Measurements from ENCODE around the gene CRYL1. TPM values are rescaled to one million over a fixed set of nuclear protein-coding genes. Genes with fewer than 3 reads are reported as not detected.

The CRYL1 gene
- total and polyA plus RNA-seq, 2 experiments from 2014 or later: 41.6 to 43.6 TPM

DNA sequence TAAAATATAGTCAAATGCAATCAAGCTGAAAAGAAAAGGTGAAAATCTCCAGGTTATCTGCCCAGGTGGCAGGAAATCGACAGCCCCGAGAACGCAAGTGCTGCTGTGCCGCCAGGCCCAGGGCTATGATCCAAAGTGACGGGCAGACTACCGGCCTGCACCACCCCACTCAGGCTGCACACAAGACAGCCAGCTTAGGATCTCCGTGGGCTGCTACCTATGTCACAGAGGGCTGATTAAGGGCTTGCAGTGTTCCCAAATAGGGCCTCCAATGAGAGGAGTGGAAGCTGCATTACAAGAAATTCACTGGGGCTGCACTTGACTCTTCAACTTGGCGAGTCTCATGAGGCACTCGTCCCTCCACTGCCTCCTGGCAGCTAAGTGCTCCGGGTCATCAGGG is 121.8 kb downstream of the CRYL1 start:
- H3K27ac ChIP-seq: no peak overlapping the region
- H3K4me3 ChIP-seq: no peak overlapping the region
- H3K27me3 ChIP-seq: no peaks in the 10 kb centered on the region
- H3K36me3 ChIP-seq: no peaks in the 10 kb centered on the region
- H3K4me1 ChIP-seq (ENCODE audit: low read depth): peaks cover 6% of the 10 kb centered on the region
- no peaks in the 10 kb centered on the region for H3K9me3 ChIP-seq (ENCODE audit: low read depth)
- TF ChIP-seq CTCF (IDR thresholded peaks at IDR 0.05; ENCODE audit: low read depth, low read length): no peak
- no peak for DNase-seq (ENCODE audit: low read depth in 1 of 2, low spot score in 1 of 2)

DNA sequence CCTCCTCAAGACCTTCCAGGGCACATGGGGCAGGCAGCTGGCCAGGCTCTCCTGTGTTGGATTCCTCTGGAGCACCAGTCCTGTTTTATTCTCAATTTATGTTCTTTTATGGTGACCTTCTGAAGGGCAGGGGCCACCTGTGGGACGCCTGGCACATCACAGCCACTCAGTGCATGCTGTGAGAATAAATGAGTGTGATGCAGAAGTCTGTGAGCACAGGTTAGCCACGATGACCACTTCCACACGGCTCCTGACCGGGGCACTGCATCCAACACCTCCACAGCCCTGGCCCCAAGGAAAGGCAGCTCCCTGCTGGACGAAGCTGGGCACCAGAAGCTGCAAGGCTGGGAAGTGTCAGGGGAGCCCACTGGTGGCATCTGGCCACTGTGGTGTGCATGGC is 122.8 kb downstream of the CRYL1 start:
- Histone ChIP-seq H3K9me3 (ENCODE audit: low read depth) (no peaks in the 10 kb centered on the region), H3K36me3 (no peaks in the 10 kb centered on the region), H3K27me3 (no peaks in the 10 kb centered on the region), H3K4me1 (ENCODE audit: low read depth) (peaks cover 6% of the 10 kb centered on the region), H3K27ac (no peak overlapping the region), H3K4me3 (no peak overlapping the region)
- no peak for TF ChIP-seq CTCF (IDR thresholded peaks at IDR 0.05; ENCODE audit: low read depth, low read length)
- no peak for DNase-seq (ENCODE audit: low read depth in 1 of 2, low spot score in 1 of 2)

DNA sequence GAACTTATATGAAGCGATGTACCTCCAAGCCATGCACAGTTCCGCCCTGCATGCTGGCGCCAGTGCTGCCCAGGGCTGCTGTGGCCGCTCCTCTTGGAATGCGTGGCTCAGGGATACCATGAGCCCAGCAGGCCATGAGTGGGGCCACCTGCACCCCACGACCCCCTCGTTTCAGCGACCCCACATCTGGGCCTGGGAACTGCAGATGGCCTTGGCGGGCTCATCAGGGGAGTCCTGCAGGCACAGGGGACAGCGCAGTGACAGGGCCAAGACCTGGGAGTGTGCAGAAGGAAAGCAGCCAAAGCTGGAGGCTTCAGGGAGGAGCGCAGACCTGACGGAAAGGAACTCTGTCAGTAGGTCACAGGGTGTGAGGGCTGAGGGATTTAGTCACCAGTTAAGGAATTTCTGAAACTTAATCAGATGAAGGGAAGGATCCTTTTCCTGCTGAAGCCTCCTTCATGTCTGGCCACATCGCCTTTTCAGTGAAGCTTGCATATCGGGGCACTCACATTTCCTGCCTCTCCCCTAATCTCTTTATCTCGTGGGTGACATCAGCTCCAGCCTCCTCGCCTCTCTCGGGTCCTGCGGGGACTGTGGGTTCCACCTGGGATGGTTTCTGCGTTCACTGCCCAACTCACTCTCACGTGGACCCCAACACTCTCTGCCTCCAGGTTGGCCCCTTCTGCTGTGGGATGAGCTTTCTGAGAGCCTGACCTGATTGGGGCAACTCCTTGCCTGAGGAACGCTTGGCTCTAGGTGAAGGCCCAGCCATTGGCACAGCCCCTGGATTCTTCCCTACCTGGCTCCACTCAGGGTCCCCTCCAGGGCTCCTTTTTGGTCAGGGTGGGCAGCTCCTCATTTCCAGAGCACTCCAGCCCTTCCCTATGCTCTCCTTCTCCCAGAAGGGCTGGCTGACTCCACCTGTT is 123.5 kb downstream of the CRYL1 start:
- Histone ChIP-seq H3K36me3 (no peaks in the 10 kb centered on the region), H3K9me3 (ENCODE audit: low read depth) (no peaks in the 10 kb centered on the region), H3K27me3 (no peaks in the 10 kb centered on the region), H3K4me3 (no peak overlapping the region), H3K4me1 (ENCODE audit: low read depth) (peaks cover 6% of the 10 kb centered on the region), H3K27ac (no peak overlapping the region)
- DNase-seq (ENCODE audit: low read depth in 1 of 2, low spot score in 1 of 2): peak in 1 of 2 donors; percentile 50
- no peak for TF ChIP-seq CTCF (IDR thresholded peaks at IDR 0.05; ENCODE audit: low read depth, low read length)

DNA sequence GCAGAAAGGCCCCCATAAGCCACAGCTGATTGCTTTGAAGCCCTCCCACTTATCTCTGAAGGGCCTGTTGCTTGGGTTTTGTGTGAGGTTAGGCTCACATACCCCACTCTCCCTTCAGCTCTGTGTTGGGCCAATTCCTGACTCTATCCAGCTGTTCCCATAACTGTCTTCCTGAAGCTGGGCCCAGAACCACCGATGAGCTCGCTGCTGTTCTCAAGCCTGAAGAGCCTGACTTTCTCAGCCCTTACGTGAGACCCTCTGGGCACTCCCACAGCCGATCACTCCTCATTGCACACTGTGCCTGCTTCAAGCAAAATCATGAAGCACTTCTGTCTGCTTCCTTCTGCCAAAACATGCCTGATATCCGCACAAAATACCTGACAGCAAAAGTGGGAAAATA is 124.1 kb downstream of the CRYL1 start:
- Histone ChIP-seq H3K27me3 (no peaks in the 10 kb centered on the region), H3K36me3 (no peaks in the 10 kb centered on the region), H3K27ac (no peak overlapping the region), H3K4me1 (ENCODE audit: low read depth) (peaks cover 6% of the 10 kb centered on the region), H3K4me3 (no peak overlapping the region), H3K9me3 (ENCODE audit: low read depth) (no peaks in the 10 kb centered on the region)
- peak in 1 of 2 donors; percentile 35 for DNase-seq (ENCODE audit: low read depth in 1 of 2, low spot score in 1 of 2)
- TF ChIP-seq CTCF (IDR thresholded peaks at IDR 0.05; ENCODE audit: low read depth, low read length): no peak

DNA sequence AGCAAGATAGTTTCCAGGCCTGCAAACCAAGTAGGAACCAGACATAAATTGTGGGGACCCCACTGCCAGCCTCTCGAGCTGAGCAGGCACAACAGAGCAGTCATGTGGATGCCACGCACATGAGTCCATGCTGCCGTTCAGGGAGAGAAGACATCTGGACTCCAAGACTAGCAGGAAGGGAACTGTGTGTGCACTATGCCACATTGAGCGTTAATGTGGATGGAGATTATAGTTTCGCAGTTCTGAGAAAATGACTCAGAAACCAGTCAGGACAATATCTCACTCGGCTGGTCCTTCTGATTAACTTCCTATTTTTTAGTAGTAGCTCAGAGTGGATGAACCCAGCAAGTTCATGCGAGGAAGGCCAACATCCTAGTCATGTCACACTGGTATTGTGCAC is 124.9 kb downstream of the CRYL1 start:
- Histone ChIP-seq H3K36me3 (no peaks in the 10 kb centered on the region), H3K27me3 (no peaks in the 10 kb centered on the region), H3K4me1 (ENCODE audit: low read depth) (peaks cover 6% of the 10 kb centered on the region), H3K9me3 (ENCODE audit: low read depth) (no peaks in the 10 kb centered on the region), H3K4me3 (no peak overlapping the region), H3K27ac (no peak overlapping the region)
- peak in 1 of 2 donors; percentile 42 for DNase-seq (ENCODE audit: low read depth in 1 of 2, low spot score in 1 of 2)
- no peak for TF ChIP-seq CTCF (IDR thresholded peaks at IDR 0.05; ENCODE audit: low read depth, low read length)

Data from cardiac muscle cell (in vitro differentiated cells and primary cell).